Measurements from ENCODE around the gene FRYL.

The FRYL gene

DNA sequence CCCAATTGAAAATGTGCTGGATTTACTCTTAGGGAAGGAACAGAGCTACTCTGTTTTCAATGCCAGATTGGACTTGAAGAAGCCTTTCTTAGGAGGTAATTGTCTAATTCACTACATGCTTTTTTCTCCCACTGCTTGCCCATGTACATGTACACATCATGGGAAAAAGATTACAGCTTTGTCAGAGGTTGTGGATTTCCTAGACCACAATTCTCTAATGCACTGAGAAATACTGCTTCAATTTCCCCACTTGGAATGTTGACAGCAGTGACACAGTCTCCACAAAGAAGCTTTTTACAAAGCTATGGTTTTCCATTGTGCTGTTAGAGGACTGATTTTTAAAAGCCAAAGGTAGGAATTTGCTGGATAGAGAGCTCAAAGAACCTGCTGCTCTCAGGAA, 270.5 kb downstream of the FRYL start:
- no peak for DNase-seq (ENCODE audit: low read depth in 1 of 2, low spot score in 1 of 2)
- Histone ChIP-seq H3K4me3 (replicated peaks; ENCODE audit: insufficient read depth, low read length) (no peak overlapping the region), H3K27ac (replicated peaks) (no peak overlapping the region), H3K27me3 (ENCODE audit: insufficient read depth, poor library complexity, severe bottlenecking) (no peaks in the 10 kb centered on the region)
- TF ChIP-seq GABPA (IDR thresholded peaks at IDR 0.05; ENCODE audit: low read depth) (no peak), POLR2AphosphoS5 (IDR thresholded peaks at IDR 0.05; ENCODE audit: low read depth) (no peak), SPI1 (IDR thresholded peaks at IDR 0.05; ENCODE audit: borderline replicate concordance, low read depth) (no peak)
- TF ChIP-seq, protein P1, sequence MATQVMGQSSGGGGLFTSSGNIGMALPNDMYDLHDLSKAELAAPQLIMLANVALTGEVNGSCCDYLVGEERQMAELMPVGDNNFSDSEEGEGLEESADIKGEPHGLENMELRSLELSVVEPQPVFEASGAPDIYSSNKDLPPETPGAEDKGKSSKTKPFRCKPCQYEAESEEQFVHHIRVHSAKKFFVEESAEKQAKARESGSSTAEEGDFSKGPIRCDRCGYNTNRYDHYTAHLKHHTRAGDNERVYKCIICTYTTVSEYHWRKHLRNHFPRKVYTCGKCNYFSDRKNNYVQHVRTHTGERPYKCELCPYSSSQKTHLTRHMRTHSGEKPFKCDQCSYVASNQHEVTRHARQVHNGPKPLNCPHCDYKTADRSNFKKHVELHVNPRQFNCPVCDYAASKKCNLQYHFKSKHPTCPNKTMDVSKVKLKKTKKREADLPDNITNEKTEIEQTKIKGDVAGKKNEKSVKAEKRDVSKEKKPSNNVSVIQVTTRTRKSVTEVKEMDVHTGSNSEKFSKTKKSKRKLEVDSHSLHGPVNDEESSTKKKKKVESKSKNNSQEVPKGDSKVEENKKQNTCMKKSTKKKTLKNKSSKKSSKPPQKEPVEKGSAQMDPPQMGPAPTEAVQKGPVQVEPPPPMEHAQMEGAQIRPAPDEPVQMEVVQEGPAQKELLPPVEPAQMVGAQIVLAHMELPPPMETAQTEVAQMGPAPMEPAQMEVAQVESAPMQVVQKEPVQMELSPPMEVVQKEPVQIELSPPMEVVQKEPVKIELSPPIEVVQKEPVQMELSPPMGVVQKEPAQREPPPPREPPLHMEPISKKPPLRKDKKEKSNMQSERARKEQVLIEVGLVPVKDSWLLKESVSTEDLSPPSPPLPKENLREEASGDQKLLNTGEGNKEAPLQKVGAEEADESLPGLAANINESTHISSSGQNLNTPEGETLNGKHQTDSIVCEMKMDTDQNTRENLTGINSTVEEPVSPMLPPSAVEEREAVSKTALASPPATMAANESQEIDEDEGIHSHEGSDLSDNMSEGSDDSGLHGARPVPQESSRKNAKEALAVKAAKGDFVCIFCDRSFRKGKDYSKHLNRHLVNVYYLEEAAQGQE (IDR thresholded peaks at IDR 0.05; ENCODE audit: insufficient replicate concordance, low read depth): no peak
- TF ChIP-seq, protein P2, sequence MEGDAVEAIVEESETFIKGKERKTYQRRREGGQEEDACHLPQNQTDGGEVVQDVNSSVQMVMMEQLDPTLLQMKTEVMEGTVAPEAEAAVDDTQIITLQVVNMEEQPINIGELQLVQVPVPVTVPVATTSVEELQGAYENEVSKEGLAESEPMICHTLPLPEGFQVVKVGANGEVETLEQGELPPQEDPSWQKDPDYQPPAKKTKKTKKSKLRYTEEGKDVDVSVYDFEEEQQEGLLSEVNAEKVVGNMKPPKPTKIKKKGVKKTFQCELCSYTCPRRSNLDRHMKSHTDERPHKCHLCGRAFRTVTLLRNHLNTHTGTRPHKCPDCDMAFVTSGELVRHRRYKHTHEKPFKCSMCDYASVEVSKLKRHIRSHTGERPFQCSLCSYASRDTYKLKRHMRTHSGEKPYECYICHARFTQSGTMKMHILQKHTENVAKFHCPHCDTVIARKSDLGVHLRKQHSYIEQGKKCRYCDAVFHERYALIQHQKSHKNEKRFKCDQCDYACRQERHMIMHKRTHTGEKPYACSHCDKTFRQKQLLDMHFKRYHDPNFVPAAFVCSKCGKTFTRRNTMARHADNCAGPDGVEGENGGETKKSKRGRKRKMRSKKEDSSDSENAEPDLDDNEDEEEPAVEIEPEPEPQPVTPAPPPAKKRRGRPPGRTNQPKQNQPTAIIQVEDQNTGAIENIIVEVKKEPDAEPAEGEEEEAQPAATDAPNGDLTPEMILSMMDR (IDR thresholded peaks at IDR 0.05; ENCODE audit: insufficient read depth, low read length): no peak

DNA sequence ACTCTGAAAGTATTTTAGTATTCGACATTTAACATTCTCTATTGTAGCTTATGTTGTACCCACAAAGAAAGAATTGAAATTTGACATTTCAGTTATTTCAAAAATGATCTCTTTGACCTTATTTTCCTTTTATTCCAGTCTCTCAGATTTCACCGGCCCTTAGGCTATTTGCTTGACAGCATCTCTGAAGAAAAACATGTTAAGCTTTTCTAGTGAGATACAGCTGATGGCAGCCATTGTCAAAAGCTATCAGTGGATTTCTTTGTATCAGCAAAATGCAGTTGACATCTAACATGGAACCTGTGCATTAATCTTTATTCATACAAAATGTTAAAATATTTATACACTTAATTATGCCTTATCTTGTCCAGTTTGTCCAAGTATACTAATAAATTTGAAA, 273.4 kb downstream of the FRYL start:
- no peak overlapping the region for H3K4me3 ChIP-seq (replicated peaks; ENCODE audit: insufficient read depth, low read length)
- no peak for TF ChIP-seq POLR2AphosphoS5 (IDR thresholded peaks at IDR 0.05; ENCODE audit: low read depth)
- TF ChIP-seq, protein P2 (IDR thresholded peaks at IDR 0.05; ENCODE audit: insufficient read depth, low read length): no peak
- no peak for TF ChIP-seq GABPA (IDR thresholded peaks at IDR 0.05; ENCODE audit: low read depth)
- TF ChIP-seq, protein P1 (IDR thresholded peaks at IDR 0.05; ENCODE audit: insufficient replicate concordance, low read depth): no peak
- TF ChIP-seq SPI1 (IDR thresholded peaks at IDR 0.05; ENCODE audit: borderline replicate concordance, low read depth): no peak
- no peaks in the 10 kb centered on the region for H3K27me3 ChIP-seq (ENCODE audit: insufficient read depth, poor library complexity, severe bottlenecking)
- no peak overlapping the region for H3K27ac ChIP-seq (replicated peaks)
- no peak for DNase-seq (ENCODE audit: low read depth in 1 of 2, low spot score in 1 of 2)

DNA sequence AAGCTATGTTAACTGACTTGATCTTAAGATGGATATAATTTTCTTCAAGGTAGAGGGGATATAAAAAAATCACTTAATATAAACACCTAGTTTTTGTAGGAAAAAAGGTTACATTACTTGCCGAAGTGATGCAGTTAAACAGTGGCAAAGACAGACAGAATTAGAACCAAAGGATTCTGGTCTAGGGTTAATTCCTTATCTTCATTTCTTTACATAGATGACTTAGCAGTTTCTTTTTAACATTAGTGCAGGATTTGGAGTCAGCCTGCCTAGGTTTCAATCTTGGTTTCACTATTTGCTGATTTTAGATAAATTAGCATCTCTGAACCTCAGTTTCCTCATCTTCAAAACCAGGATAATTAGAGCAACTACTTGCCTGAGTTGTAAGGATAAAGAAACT, 275.7 kb downstream of the FRYL start:
- H3K4me3 ChIP-seq (replicated peaks; ENCODE audit: insufficient read depth, low read length): no peak overlapping the region
- TF ChIP-seq, protein P1 (IDR thresholded peaks at IDR 0.05; ENCODE audit: insufficient replicate concordance, low read depth): no peak
- TF ChIP-seq SPI1 (IDR thresholded peaks at IDR 0.05; ENCODE audit: borderline replicate concordance, low read depth) (no peak), POLR2AphosphoS5 (IDR thresholded peaks at IDR 0.05; ENCODE audit: low read depth) (no peak), GABPA (IDR thresholded peaks at IDR 0.05; ENCODE audit: low read depth) (no peak)
- TF ChIP-seq, protein P2 (IDR thresholded peaks at IDR 0.05; ENCODE audit: insufficient read depth, low read length): no peak

More for the DNA sequence above, 275.7 kb downstream of the FRYL start:
- Histone ChIP-seq H3K27ac (replicated peaks) (no peak overlapping the region), H3K27me3 (ENCODE audit: insufficient read depth, poor library complexity, severe bottlenecking) (no peaks in the 10 kb centered on the region)
- DNase-seq (ENCODE audit: low read depth in 1 of 2, low spot score in 1 of 2): no peak
